D721Med (cell line): ENCODE measurements around the gene CAMK1D.
"Not testable (repeated sequence)": the region's sequence is repeated elsewhere in the genome, so short reads cannot be mapped to it uniquely, and the experiment has no call there.

ENCODE experiments used
- DNase-seq: peaks from one replicate; pipeline ENCODE4 v3.0.0; 2011; ENCODE audit warnings: low spot score; ENCODE audit not compliant: insufficient read length
- FAIRE-seq: peaks from 2 replicates; lab custom pipeline; 2011; peaks lifted over from hg19 to GRCh38; lab: Jason Lieb, UNC
- TF ChIP-seq, protein P1 (sequence below): IDR thresholded peaks from 2 replicates; pipeline ENCODE4 v1.5.1; 2012; ENCODE audit warnings: mild to moderate bottlenecking, control low read depth; ENCODE audit not compliant: insufficient read depth; ENCODE audit errors: missing control alignments

Gene CAMK1D

GRCh38 chr10:12358863-12359564, 9.7 kb downstream of the CAMK1D start:
- TF ChIP-seq, protein P1, sequence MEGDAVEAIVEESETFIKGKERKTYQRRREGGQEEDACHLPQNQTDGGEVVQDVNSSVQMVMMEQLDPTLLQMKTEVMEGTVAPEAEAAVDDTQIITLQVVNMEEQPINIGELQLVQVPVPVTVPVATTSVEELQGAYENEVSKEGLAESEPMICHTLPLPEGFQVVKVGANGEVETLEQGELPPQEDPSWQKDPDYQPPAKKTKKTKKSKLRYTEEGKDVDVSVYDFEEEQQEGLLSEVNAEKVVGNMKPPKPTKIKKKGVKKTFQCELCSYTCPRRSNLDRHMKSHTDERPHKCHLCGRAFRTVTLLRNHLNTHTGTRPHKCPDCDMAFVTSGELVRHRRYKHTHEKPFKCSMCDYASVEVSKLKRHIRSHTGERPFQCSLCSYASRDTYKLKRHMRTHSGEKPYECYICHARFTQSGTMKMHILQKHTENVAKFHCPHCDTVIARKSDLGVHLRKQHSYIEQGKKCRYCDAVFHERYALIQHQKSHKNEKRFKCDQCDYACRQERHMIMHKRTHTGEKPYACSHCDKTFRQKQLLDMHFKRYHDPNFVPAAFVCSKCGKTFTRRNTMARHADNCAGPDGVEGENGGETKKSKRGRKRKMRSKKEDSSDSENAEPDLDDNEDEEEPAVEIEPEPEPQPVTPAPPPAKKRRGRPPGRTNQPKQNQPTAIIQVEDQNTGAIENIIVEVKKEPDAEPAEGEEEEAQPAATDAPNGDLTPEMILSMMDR: no peak
- DNase-seq (no peak), FAIRE-seq (no peak)

DNA sequence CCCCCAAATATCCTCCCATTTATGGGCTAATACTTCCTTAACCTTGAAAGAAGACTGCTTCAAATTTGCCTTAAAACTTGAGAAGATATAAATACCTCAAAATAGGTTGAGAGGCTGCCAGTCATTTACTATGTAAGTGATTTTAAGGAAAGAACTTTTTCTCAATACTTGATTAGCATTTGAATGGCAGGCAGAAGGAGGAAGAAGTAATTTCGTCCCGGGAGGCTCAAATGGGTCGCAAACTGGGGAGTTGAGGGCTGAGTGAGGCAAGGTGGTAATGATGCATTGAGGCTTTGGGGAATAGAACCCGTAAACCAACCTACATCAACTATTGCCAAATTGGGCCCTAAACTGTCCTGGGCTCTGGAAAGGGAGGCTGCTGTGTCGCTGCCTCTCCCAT, 11.1 kb downstream of the CAMK1D start:
- no peak for FAIRE-seq
- TF ChIP-seq, protein P1: no peak
- DNase-seq: no peak

DNA sequence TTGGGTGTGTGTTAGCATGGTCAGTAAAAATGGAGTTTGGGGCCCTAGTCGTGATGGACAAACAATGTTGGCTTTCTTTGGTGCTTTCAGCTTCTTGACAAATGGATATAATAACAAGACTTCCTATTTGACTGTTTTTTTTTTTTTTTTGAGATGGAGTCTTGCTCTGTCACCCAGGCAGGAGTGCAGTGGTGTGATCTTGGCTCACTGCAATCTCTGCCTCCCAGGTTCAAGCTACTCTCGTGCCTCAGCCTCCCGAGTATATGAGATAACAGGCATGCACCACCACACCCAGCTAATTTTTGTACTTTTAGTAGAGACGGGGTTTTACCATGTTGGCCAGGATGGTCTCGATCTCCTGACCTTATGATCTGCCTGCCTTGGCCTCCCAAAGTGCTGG, 11.8 kb downstream of the CAMK1D start:
- FAIRE-seq, DNase-seq: not testable (repeated sequence)

DNA sequence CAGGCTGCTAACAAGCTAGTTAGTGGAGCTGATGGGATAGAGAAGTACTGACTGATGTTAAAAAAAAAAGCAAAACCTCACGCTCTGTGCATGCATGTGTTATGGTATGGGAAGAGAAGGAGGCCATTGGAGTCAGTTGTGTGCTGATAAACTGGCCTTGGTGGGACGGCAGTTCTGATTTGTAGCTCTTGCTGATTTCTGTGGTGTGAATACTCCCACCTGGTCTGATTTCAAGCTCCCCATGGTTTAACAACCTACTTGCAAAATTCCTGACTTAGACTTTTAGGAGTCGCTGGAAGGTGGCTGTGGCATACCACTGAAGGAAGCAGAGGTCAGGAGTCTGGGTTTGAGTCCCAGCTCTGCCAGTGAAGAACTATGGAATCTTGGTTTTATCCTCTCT, 15.2 kb downstream of the CAMK1D start:
- FAIRE-seq (no peak), DNase-seq (no peak)
- TF ChIP-seq, protein P1: no peak

- DNase-seq: no peak
- FAIRE-seq: no peak
- TF ChIP-seq, protein P1: no peak
Measured at GRCh38 chr10:12367272-12367671, 17.9 kb downstream of the CAMK1D start.

DNA sequence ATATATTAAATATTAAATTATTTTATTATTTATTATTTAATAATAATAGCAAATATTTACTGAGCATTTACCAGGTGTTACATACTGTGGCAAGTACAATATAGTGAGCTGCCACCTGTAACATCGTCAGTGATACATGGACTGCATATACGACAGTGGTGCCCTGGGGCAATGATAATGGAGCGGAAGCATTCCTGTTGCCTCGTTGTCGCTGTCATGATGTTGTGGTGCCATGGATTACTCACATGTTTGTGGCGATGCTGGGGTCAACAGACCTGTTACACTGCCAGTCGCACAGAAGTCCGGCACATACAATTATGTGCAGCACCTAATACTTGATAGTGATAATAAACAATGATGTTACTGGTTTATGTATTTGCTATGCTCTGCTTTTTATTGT, 20.6 kb downstream of the CAMK1D start:
- DNase-seq (no peak), FAIRE-seq (no peak)
- TF ChIP-seq, protein P1: no peak

- TF ChIP-seq, protein P1: no peak
- FAIRE-seq (no peak), DNase-seq (no peak)
Measured at GRCh38 chr10:12372846-12373245, 23.5 kb downstream of the CAMK1D start.

DNA sequence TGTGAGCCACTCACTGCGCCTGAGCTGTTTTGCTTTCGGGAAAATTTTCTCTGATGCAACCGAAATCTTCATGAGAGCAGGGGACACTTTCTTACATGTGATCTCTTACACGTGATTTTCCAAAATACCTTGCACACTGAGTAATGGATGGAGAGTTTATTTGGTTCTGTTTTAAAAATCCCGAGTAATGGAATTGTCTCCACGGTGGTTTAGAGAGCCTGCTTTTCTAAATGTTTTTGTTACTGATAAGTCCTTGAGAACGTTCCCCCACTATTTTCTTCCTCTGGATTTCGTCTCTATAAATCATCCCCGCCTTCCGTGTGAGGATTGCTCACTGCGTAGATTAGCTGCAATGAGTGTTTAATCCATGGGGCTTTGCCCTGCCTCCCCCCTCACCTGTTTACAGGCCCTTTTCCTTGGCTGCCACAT, 25.7 kb downstream of the CAMK1D start:
- TF ChIP-seq, protein P1: no peak
- no peak for FAIRE-seq
- DNase-seq: no peak
